Right lobe of liver (tissue), 6 donors: ENCODE measurements around the gene APOBEC4. TPM values are rescaled to one million over a fixed set of nuclear protein-coding genes. Genes with fewer than 3 reads are reported as not detected.
A peak's percentile ranks its signal among the peaks of the same experiment; 100 is the strongest.

Source experiments
- ATAC-seq, 4 donors: fragments of 200-7000 bp; cut with Tn5 transposase; one replicate each; pipeline ENCODE4 v1.9.1; 2020; ENCODE audit warnings: mild to moderate bottlenecking in 4 of 4, moderate library complexity in 4 of 4
- DNase-seq, 3 donors: peaks; one replicate each; pipeline ENCODE4 v3.0.0-alpha.2; 2020
- H3K27ac ChIP-seq, 3 donors: fragments of 200-600 bp; one replicate each; pipeline ENCODE4 v1.8.0; 2022
- H3K27me3 ChIP-seq, 2 donors: fragments of 200-600 bp; one replicate each; pipeline ENCODE4 v1.8.0; 2022
- H3K36me3 ChIP-seq, 4 donors: fragments of 200-600 bp; sonication (generic) in 1 of 4; one replicate each; pipeline versions ENCODE4 v1.5.1 to v1.8.0; 2017 to 2022; ENCODE audit warnings: control low read depth in 1 of 4
- H3K4me1 ChIP-seq, 4 donors: fragments of 200-600 bp; sonication (generic) in 1 of 4; one replicate each; pipeline versions ENCODE4 v1.5.1 to v1.8.0; 2017 to 2022; ENCODE audit warnings: control low read depth in 1 of 4
- H3K4me3 ChIP-seq, 3 donors: fragments of 200-600 bp; one replicate each; pipeline ENCODE4 v1.8.0; 2022
- H3K9me3 ChIP-seq, 4 donors: fragments of 200-600 bp; sonication (generic) in 1 of 4; one replicate each; pipeline versions ENCODE4 v1.5.1 to v1.8.0; 2017 to 2022; ENCODE audit warnings: control low read depth in 1 of 4
- CTCF ChIP-seq, 4 donors: fragments of 200-600 bp in 3 of 4; fragments of 450-650 bp in 1 of 4; IDR thresholded peaks; one replicate each; pipeline versions ENCODE4 v1.5.1 to v1.8.0; 2016 to 2022; ENCODE audit warnings: antibody characterized with exemption in 4 of 4, mild to moderate bottlenecking in 2 of 4
- POLR2A ChIP-seq: fragments of 450-650 bp; IDR thresholded peaks from one replicate; pipeline ENCODE4 v1.6.1; 2017; ENCODE audit warnings: antibody characterized with exemption, mild to moderate bottlenecking
- WGBS: methylation state at CpG from one replicate; pipeline ENCODE4 v1.1.6; 2018; ENCODE audit warnings: low coverage, low lambda C conversion rate; ENCODE audit not compliant: insufficient coverage; ENCODE audit errors: missing lambda C conversion rate; 5-methylcytosine and 5-hydroxymethylcytosine counted together
- intact Hi-C, 2 donors: fragments of 100-400 bp; cut with DNase I; formaldehyde crosslinking; loops; one replicate each; pipeline versions ENCODE4 v1.11.2 to v1.14.1; 2022
- total RNA-seq, 6 experiments: library from RNA; depleted of rRNA in 2 of 6; stranded (reverse); fragments of >200 nt in 2 of 6; fragmentation: NEBNext Ultra II Directional in 3 of 6; extraction: Animal tissue kit (Norgen Biotek cat#: 25700) in 3 of 6; gene quantifications; one replicate each; pipeline versions ENCODE4 v1.1.0 to v1.2.4, GENCODE V29; 2016 to 2023
- donor health status: DM: no; HTN: yes; CAD: no.
- donor health status: DM: no; HTN: no; CAD: no.
- donor health status: DM: no; HTN: no; CAD: no.
- donor health status: DM: no; HTN: yes; CAD: no.
- donor health status: DM: no; HTN: yes; CAD: no.

The APOBEC4 gene
- total RNA-seq, 6 experiments from 2014 or later = not detected

GRCh38 chr1:183673605-183674323 lies 20.6 kb upstream of the APOBEC4 start:
- Histone ChIP-seq H3K4me1 (peaks cover 0 to 8% (median 0%) of the 10 kb centered on the region in 4 donors), H3K9me3 (no peaks in the 10 kb centered on the region), H3K4me3 (no peak overlapping the region), H3K36me3 (no peaks in the 10 kb centered on the region), H3K27ac (no peak overlapping the region), H3K27me3 (no peaks in the 10 kb centered on the region)
- DNase-seq (no peak), ATAC-seq (no peak)
- WGBS = 78% methylated on average over 2 of the region's 2 CpGs
- TF ChIP-seq CTCF (IDR thresholded peaks at IDR 0.05) (no peak), POLR2A (no peak)
- intact Hi-C loops = no loop called here

- no peak for ATAC-seq
These were observed 17.1 kb upstream of the APOBEC4 start for GRCh38 chr1:183670169-183670568.

GRCh38 chr1:183656355-183656754 lies 3.2 kb upstream of the APOBEC4 start:
- DNase-seq = no peak
- WGBS = 73% methylated on average over 3 of the region's 3 CpGs
- Histone ChIP-seq H3K4me3 (no peak overlapping the region), H3K27ac (no peak overlapping the region), H3K36me3 (no peaks in the 10 kb centered on the region), H3K4me1 (peaks cover 0 to 5% (median 0%) of the 10 kb centered on the region in 4 donors), H3K9me3 (no peaks in the 10 kb centered on the region), H3K27me3 (no peaks in the 10 kb centered on the region)
- intact Hi-C loops = loop anchor here in 1 of 2 donors (10.0 kb wide), 1 partner anchor 258 kb away; no protein-coding TSS in a partner anchor
- no peak for TF ChIP-seq CTCF (IDR thresholded peaks at IDR 0.05)
- TF ChIP-seq POLR2A = no peak
- ATAC-seq = no peak

More at GRCh38 chr1:183670169-183670568, 17.1 kb upstream of the APOBEC4 start:
- H3K4me1 ChIP-seq = no peaks in the 10 kb centered on the region
- no peaks in the 10 kb centered on the region for H3K36me3 ChIP-seq
- no peak for DNase-seq
- 100% methylated on average over 1 of the region's 1 CpG for WGBS
- no peaks in the 10 kb centered on the region for H3K9me3 ChIP-seq
- no peaks in the 10 kb centered on the region for H3K27me3 ChIP-seq
- H3K27ac ChIP-seq = no peak overlapping the region
- no peak overlapping the region for H3K4me3 ChIP-seq
- TF ChIP-seq CTCF (IDR thresholded peaks at IDR 0.05) (no peak), POLR2A (no peak)
- intact Hi-C loops = no loop called here

- H3K36me3 ChIP-seq = no peaks in the 10 kb centered on the region
- intact Hi-C loops = loop anchor here in 1 of 2 donors (10.0 kb wide), 1 partner anchor 259 kb away; no protein-coding TSS in a partner anchor
- DNase-seq (peak; percentile 65 to 72 (median 66)), ATAC-seq (peak; percentile 97 to 99 (median 98))
- no peak overlapping the region for H3K4me3 ChIP-seq
- H3K9me3 ChIP-seq = no peaks in the 10 kb centered on the region
- no peaks in the 10 kb centered on the region for H3K27me3 ChIP-seq
- TF ChIP-seq CTCF (IDR thresholded peaks at IDR 0.05) (peak; percentile 86 to 94 (median 89)), POLR2A (no peak)
- peaks cover 0 to 5% (median 0%) of the 10 kb centered on the region in 4 donors for H3K4me1 ChIP-seq
- H3K27ac ChIP-seq = no peak overlapping the region
- 3% methylated on average over 4 of the region's 4 CpGs for WGBS
These were observed 2.5 kb upstream of the APOBEC4 start for GRCh38 chr1:183655562-183656075.
